ENCODE measurements around the gene DDX11.

DNA sequence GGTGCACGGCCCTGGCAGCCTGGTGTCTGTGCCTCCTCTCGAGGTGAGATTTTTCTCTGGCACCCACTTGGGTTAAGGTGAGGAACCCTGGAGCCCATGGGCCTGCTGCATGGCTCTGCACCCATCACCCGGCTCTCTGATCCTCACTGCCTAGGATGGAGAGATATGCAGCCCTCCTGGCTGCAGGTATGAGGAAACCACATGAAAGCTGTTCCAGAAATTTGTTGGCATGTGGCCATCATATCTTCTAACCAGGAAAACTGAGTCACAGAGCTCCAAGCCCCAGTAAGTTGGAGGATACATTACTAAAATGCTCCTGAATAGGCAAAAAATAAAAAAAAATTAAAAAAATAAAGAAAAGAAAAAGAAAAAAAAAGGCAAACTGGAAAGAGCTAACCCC is 39.3 kb upstream of the DDX11 start:
- TF ChIP-seq POLR2AphosphoS5 (IDR thresholded peaks at IDR 0.05; ENCODE audit: low read depth, low read length) (no peak), POLR2A (IDR thresholded peaks at IDR 0.05; ENCODE audit: low read depth, low read length) (no peak), PAX5 (IDR thresholded peaks at IDR 0.05; ENCODE audit: insufficient read depth, low read length, severe bottlenecking) (no peak), TAF1 (IDR thresholded peaks at IDR 0.05; ENCODE audit: low read depth, low read length) (no peak), SPI1 (IDR thresholded peaks at IDR 0.05; ENCODE audit: low read depth, low read length) (no peak)
